GM19023 (cell line): ENCODE results near the gene RNF13.
"Not testable (repeated sequence)": the region's sequence is repeated elsewhere in the genome, so short reads cannot be mapped to it uniquely, and the experiment has no call there.

Experiments
- ATAC-seq: cut with Tn5 transposase; IDR thresholded peaks from one replicate; pipeline ENCODE4 v1.9.1; 2021; ENCODE audit warnings: mild to moderate bottlenecking, moderate library complexity; ENCODE audit not compliant: unreplicated experiment

The RNF13 gene

GRCh38 chr3:149981979-149982378 is 169.0 kb downstream of the RNF13 start:
- not testable (repeated sequence) for ATAC-seq

- ATAC-seq, result not testable (repeated sequence)
These were observed 170.0 kb downstream of the RNF13 start for GRCh38 chr3:149983053-149983452.

DNA sequence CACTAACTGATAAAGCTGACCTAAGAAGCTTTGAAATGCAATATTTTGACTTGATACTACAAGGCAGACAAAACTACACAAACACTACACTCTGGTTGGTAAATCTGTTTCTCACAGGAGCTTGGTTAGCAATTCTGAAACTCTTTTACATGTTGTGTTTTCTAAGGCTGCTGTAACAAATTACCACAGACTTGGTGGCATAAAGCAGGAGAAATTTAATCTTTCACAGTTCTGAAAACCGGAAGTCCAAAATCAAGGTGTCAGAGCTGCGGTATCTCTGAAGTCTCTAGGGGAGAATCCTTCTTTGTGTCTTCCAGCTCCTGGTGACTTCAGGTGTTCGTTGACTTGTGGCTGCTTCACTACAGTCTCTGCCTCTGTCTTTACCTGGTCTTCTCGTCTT is 170.6 kb downstream of the RNF13 start:
- no peak for ATAC-seq

DNA sequence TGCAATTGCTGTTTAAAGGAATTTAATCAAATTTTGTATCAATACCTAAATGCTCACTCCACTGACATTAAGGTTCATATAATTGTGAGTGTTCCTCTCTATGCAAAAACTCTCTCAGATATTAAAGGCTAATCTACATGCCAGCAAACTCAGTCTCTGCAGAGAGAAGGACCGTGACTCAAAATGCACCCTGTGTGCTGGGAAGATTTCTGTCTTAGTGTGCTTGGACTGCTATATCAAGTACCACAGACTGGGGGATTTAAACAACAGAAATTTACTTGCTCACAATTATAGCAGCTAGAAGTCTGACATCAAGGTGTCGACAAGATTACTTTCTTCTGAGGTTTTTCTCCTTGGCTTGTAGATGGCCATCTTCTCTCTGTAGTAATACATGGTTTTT is 176.3 kb downstream of the RNF13 start:
- ATAC-seq, result no peak

GRCh38 chr3:149990423-149990948 is 177.5 kb downstream of the RNF13 start:
- no peak for ATAC-seq

- no peak for ATAC-seq
These were observed 179.5 kb downstream of the RNF13 start for GRCh38 chr3:149992416-149993058.

- no peak for ATAC-seq
These were observed 185.9 kb downstream of the RNF13 start for GRCh38 chr3:149998946-149999345.

GRCh38 chr3:149999421-149999820 is 186.4 kb downstream of the RNF13 start:
- ATAC-seq, result no peak

GRCh38 chr3:150000641-150001040 is 187.6 kb downstream of the RNF13 start:
- no peak for ATAC-seq

GRCh38 chr3:150005243-150006112 is 192.5 kb downstream of the RNF13 start:
- no peak for ATAC-seq

DNA sequence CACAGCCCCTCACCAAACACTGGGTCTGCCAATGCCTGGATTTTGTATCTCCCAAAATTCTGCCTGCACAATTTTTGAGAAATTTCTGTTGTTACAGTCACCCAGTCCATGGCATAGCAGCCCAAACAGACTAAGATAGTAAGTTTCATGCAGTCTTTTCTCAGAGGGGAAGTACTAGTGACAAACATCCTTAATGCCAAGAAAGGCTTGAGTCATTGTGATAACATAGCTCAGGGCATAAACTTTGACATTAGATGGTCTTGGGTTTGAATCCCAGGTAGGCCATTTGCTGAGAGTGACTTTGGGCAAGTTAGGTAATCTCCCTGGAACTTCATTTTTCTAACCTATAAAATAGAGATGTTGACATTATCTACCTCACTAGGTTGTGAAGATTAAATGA is 193.8 kb downstream of the RNF13 start:
- ATAC-seq, result no peak
